ENCODE measurements around the gene ATG16L2.
A peak's percentile ranks its signal among the peaks of the same experiment; 100 is the strongest.
"Not testable (repeated sequence)": the region's sequence is repeated elsewhere in the genome, so short reads cannot be mapped to it uniquely, and the experiment has no call there.

Gene ATG16L2

GRCh38 chr11:72779495-72780128 lies 34.6 kb upstream of the ATG16L2 start:
- no peak for DNase-seq

- no peak for DNase-seq
Observed at GRCh38 chr11:72780296-72781062, 33.7 kb upstream of the ATG16L2 start.

- DNase-seq = peak; percentile 28
Observed at GRCh38 chr11:72781063-72781312, 33.2 kb upstream of the ATG16L2 start.

- no peak for DNase-seq
Observed at GRCh38 chr11:72781313-72782080, 32.7 kb upstream of the ATG16L2 start.

- DNase-seq = peak; percentile 38
Observed at GRCh38 chr11:72782081-72782920, 31.9 kb upstream of the ATG16L2 start.

GRCh38 chr11:72783144-72783905 lies 30.9 kb upstream of the ATG16L2 start:
- DNase-seq = no peak

GRCh38 chr11:72784662-72785061 lies 29.5 kb upstream of the ATG16L2 start:
- no peak for DNase-seq

GRCh38 chr11:72786305-72787215 lies 27.7 kb upstream of the ATG16L2 start:
- peak; percentile 85 for DNase-seq

GRCh38 chr11:72787216-72788104 lies 26.8 kb upstream of the ATG16L2 start:
- no peak for DNase-seq

GRCh38 chr11:72788241-72788640 lies 26.0 kb upstream of the ATG16L2 start:
- no peak for DNase-seq

- DNase-seq = no peak
Observed at GRCh38 chr11:72789493-72790131, 24.6 kb upstream of the ATG16L2 start.

- DNase-seq = not testable (repeated sequence)
Observed at GRCh38 chr11:72791228-72791627, 23.0 kb upstream of the ATG16L2 start.

GRCh38 chr11:72792437-72793021 lies 21.7 kb upstream of the ATG16L2 start:
- DNase-seq = no peak

- no peak for DNase-seq
Observed at GRCh38 chr11:72793076-72793424, 21.2 kb upstream of the ATG16L2 start.

- DNase-seq = peak; percentile 97
Observed at GRCh38 chr11:72793425-72794367, 20.5 kb upstream of the ATG16L2 start, which contains the start of gene STARD10. STARD10 (minus strand) TSS chr11:72794047; CDS start chr11:72781181, 12,866 bp downstream.

- no peak for DNase-seq
Observed at GRCh38 chr11:72798361-72798760, 15.8 kb upstream of the ATG16L2 start.

- no peak for DNase-seq
Observed at GRCh38 chr11:72799441-72799840, 14.8 kb upstream of the ATG16L2 start.

- DNase-seq = no peak
Observed at GRCh38 chr11:72802822-72803221, 11.4 kb upstream of the ATG16L2 start.
